ENCODE data around the gene SRBD1.

The SRBD1 gene

DNA sequence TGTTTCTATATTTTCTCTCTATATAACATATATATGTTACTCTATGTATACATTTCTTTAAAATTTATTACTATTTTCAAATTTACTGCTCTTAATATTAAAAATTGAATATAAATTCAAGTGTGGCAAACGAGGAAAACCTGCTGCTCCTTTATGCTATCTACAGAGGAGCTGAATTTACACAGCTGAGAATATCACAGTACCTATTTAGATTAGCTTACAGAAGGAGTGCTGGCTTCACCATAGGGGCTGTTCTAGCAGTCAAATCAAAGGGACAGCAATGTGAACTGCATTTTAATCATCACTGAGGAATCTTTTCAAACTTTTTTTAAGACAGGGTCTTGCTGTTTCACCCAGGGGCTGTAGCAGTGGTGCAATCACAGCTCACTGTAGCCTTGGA lies 213.8 kb downstream of the SRBD1 start:
- TF ChIP-seq CTCF (IDR thresholded peaks at IDR 0.05; ENCODE audit: low read depth, low read length), result no peak
- no peak for DNase-seq (ENCODE audit: low read depth in 2 of 2)
- H3K4me3 ChIP-seq (replicated peaks in 1 of 2; ENCODE audit: low read depth in 2 of 2, low read length in 2 of 2), result no peak overlapping the region

- DNase-seq (ENCODE audit: low read depth in 2 of 2), result no peak
- no peak for TF ChIP-seq CTCF (IDR thresholded peaks at IDR 0.05; ENCODE audit: low read depth, low read length)
- H3K4me3 ChIP-seq (replicated peaks in 1 of 2; ENCODE audit: low read depth in 2 of 2, low read length in 2 of 2), result no peak overlapping the region
These were observed 214.4 kb downstream of the SRBD1 start for GRCh38 chr2:45396671-45397070.

GRCh38 chr2:45394842-45395241 lies 216.2 kb downstream of the SRBD1 start:
- TF ChIP-seq CTCF (IDR thresholded peaks at IDR 0.05; ENCODE audit: low read depth, low read length), result no peak
- no peak for DNase-seq (ENCODE audit: low read depth in 2 of 2)
- H3K4me3 ChIP-seq (replicated peaks in 1 of 2; ENCODE audit: low read depth in 2 of 2, low read length in 2 of 2), result no peak overlapping the region

GRCh38 chr2:45394216-45394615 lies 216.9 kb downstream of the SRBD1 start:
- TF ChIP-seq CTCF (IDR thresholded peaks at IDR 0.05; ENCODE audit: low read depth, low read length), result no peak
- no peak for DNase-seq (ENCODE audit: low read depth in 2 of 2)
- no peak overlapping the region for H3K4me3 ChIP-seq (replicated peaks in 1 of 2; ENCODE audit: low read depth in 2 of 2, low read length in 2 of 2)

- no peak overlapping the region for H3K4me3 ChIP-seq (replicated peaks in 1 of 2; ENCODE audit: low read depth in 2 of 2, low read length in 2 of 2)
- peak; percentile 49 to 69 for DNase-seq (ENCODE audit: low read depth in 2 of 2)
- no peak for TF ChIP-seq CTCF (IDR thresholded peaks at IDR 0.05; ENCODE audit: low read depth, low read length)
These were observed 219.2 kb downstream of the SRBD1 start for GRCh38 chr2:45391866-45392265.

DNA sequence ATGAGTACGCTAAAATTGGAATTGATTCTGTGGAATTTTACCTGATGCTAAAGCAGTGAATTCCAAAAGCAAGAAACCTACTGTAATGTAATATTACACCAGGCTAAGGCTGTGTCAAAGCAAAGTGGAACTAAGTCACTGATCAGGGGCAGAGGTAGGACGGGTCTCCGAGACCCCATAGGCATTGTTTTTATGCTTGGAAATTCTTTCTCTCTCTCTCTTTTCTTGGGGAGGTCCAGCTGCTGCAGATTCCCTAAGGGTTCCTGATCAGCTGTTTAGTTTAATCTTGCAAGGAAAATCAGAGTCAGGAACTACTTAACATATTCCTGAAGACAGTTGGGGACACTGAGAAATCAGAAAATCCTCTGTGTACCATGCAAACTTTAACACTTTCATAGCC lies 220.2 kb downstream of the SRBD1 start:
- H3K4me3 ChIP-seq (replicated peaks in 1 of 2; ENCODE audit: low read depth in 2 of 2, low read length in 2 of 2), result no peak overlapping the region
- no peak for TF ChIP-seq CTCF (IDR thresholded peaks at IDR 0.05; ENCODE audit: low read depth, low read length)
- no peak for DNase-seq (ENCODE audit: low read depth in 2 of 2)

- TF ChIP-seq CTCF (IDR thresholded peaks at IDR 0.05; ENCODE audit: low read depth, low read length), result no peak
- no peak for DNase-seq (ENCODE audit: low read depth in 2 of 2)
- no peak overlapping the region for H3K4me3 ChIP-seq (replicated peaks in 1 of 2; ENCODE audit: low read depth in 2 of 2, low read length in 2 of 2)
These were observed 220.6 kb downstream of the SRBD1 start for GRCh38 chr2:45390441-45390840.
